Stimulated activated CD8-positive, alpha-beta memory T cell treated with anti-CD3 and anti-CD28 coated beads, Interleukin-12 subunit alpha, Interleukin-12 subunit beta, amount 100 ng/mL, for 4 hours (primary cell): ENCODE measurements around the gene SPATA21.
"Not testable (repeated sequence)": the region's sequence is repeated elsewhere in the genome, so short reads cannot be mapped to it uniquely, and the experiment has no call there.

Experiments used
- DNase-seq: peaks from one replicate; pipeline ENCODE4 v3.0.0-alpha.2; 2020; ENCODE audit warnings: low read depth

Gene SPATA21

DNA sequence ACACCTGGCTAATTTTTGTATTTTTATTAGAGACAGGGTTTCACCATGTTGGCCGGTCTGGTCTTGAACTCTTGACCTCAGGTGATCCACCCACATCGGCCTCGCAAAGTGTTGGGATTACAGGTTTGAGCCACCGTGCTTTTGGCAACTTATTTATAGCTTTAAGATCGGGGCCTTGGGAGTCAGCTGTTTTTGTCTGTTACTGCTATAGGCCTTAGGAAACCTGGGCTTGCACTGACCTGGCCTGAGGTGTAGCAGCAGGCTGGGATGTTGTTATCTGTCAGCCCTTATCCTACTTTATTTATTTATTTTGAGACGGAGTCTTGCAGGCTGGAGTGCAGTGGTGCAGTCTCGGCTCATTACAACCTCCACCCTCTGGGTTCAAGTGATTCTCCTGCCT, 58.8 kb downstream of the SPATA21 start:
- DNase-seq = no peak

DNA sequence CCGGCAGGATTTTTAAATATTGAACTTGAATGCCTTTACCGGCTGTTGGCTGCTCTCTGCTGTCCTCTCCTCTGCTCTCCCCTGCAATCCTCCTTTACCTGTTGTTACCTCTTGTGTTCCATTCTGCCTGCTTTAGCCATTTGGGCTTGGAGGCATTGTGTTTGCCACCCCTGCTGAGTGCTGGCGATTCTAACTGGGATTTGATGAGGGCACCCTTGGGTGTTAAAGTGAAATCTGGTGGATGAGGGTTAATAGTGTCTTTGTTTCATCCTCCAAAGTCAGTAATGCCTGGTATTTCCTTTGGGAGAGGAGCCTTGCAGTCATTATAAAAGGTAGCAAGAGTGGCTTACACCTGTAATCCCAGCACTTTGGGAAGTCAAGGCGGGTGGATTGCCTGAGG, 60.3 kb downstream of the SPATA21 start:
- DNase-seq = no peak

DNA sequence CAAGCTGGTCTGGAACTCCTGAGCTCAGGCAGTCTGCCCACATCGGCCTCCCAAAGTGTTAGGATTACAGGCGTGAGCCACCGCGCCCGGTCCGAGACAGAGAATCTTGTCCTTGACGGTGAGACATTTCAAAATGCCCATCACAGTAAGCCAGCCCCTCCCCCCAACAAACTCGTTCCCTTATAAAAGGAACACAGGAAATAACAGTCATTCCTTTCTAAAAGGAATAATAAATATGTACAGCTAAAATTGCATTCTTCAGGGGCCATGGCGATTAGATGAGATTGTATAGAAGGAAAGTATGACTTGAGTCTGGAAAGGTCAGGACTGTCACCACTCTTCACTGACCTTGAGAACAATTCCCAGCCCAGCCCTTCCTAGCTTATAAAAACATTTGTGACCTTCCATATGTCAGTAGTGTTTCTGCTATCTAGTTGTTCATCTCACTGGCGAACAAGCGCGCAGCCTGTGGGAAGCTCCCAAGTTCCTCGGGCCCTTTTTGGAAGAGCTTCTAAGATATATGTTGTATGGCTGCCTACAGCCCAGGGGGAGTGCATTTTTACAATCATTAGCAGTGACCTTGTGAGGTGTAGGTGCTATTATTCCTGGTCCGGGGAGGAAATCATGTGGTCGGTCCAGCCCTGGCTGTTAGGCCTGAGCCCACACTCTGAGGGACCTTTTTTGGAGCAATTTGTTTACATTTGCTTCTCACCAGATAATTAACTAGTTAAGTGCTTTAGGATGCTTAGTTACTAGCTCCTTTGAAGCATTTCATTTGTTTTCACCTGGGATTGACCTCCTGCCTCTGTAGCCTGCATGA, 61.5 kb downstream of the SPATA21 start:
- no peak for DNase-seq

DNA sequence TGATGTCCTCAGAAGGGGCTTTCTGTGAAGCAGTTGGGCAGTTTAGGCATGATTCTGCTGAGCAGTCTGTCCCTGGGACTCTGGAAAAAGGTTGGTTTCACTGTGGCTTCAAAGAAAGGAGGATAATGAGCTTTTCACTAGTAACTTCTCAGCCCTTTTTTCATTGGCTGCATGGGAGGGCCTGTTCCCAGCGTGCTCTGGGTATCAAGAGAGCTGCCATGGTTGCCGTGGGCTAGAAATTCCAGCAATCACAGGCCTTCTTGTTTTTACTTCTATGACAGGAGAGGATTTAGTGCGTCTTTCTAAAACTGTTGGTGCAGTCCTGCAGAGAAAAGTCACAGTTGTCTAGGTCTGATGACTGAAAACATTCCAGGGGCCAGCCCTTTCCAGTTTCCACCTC, 63.0 kb downstream of the SPATA21 start:
- no peak for DNase-seq

DNA sequence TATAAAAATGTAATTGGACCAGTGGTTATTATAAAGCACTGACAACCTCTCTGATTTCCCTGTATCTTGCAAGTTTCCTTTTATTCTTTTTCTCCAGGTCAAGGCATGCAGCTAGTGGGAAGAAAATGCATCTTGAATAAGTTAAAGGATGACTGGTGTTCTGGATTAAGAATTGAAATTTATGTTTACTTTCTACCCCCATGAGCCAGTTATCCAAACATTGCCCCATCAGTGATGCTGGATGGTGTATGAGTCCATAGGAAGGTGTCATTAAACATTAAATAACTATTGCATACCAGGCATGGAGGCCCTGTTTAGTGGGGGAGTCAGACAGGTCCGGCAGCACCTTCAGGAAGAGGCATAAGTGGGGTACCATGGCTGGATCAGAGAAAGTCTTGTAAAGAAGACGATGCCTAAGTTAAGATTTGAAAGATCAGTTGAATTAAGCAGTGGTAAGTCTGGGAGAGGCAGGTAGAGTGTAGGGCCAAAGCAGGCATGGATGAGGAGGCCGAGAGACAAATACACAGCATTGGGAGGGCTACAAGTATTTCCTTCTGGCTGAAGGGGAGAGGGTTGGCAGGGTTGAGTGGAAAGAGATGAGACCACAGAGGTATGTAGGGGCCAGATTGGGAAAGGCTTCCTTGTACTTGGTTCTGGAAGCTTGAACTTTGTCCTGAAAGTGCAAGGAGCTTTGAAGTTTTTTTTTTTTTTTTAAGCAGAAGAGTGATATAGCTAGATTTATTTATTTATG, 64.5 kb downstream of the SPATA21 start:
- DNase-seq = no peak

DNA sequence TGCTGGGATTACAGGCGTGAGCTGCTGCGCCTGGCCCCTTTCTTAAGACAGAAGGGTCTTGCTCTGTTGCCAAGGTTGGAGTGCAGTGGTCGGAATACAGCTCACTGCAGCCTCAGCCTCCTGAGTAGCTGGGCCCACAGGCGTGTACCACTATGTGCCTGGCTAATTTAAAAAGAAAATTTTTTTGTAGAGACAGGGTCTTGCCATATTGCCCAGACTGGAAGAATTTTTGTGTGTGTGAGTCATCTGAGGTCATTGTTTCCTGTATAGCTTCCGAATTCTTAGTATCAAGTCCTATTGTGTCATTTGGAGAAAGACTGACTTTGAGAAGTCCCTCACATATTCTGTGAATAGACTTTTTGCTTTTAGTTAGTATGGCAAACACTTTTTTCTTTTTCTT, 65.5 kb downstream of the SPATA21 start:
- DNase-seq = no peak

DNA sequence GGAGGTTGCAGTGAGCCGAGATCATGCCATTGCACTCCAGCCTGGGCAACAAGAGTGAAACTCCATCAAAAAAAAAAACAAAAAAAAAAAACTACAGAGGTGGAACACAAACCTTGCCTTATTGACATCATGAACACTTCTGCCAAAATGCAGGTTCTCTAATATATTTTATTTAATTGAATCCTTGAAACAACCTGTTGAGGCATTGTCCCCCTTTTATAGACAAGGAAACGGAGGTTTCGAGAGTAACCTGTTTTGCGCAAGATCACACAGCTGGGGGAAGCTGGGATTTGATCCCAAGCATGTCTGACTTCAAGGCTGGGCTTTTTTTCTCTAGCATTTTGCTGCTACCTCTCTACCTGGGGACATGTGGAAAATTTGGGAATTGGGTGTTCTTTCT, 67.4 kb downstream of the SPATA21 start:
- DNase-seq = no peak

DNA sequence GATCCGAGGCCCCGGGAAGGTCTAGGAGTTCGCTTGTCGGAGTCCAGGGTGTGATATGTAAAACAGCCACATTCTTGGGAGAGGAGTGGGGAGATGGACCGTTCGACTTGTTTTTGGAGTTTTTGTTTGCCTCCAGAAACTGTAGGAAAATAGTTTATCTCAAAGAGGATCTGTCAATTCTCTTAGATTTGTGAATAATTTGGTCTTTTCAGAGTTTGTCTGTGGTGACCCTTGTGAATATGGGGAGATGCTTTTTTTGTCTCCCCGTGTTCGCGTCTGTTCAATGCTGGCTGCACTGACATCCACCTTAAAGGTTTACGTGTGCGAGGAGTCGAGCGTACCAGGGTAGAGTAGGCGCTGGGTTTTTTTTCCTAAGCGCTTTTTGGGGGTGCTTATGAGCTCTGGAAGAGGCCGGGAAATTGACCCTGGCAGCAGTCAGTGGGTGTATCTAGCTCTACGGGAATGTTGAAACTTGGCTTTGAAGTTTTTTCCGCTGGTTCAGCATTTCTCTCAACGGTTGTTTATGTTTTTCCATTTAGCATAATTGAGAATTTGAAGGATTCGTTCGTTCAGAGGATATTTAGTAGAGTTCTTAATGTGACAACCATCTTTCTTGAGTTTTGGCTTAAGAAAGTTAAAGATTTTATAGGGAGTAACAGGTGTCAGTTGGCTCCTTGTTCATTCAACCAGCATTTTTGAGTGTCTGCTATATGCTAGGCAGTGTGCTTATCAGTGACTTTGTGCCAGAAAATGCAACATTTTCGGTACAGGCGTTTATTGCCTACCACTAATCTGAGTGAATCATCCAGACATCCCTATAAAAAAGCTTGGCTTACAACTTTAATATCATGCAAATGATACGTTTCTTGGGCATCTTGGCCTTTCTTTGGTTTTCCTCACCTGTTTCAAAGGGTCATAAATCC, 69.0 kb downstream of the SPATA21 start:
- DNase-seq = no peak

DNA sequence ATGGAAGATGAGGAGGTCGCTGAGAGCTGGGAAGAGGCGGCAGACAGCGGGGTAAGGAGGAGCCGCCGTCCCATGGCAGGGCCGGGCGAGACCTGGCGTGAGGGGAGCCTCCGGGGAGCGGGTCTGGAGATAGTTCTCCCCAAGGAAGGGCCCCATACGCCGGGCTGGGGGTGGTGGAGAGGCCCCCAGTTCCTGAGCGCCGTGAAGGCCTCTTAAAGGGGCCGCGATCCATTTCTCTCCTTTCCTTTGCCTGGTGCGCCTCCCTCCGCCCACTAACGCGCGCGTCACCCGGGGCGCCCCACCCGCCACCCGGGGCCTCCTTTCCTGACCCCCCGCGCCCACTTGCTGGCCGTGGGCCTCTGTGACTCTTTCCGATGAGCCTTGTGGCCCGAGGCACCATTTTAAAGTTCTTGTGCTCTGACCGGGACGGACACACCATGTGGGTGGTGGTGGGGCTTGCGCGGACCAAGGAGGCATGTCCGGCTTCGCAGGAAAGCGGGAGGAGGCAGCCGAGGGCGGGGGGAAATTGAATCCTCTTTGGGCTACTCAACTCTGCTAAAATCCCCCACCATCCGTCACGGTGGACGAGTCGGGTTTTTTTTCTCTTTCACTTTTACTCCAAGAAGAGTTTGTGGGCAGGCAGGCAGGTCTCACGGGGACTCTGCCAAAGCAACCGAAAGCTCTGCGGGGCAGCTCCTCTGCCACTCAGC, 69.8 kb downstream of the SPATA21 start:
- peak; percentile 82 for DNase-seq

DNA sequence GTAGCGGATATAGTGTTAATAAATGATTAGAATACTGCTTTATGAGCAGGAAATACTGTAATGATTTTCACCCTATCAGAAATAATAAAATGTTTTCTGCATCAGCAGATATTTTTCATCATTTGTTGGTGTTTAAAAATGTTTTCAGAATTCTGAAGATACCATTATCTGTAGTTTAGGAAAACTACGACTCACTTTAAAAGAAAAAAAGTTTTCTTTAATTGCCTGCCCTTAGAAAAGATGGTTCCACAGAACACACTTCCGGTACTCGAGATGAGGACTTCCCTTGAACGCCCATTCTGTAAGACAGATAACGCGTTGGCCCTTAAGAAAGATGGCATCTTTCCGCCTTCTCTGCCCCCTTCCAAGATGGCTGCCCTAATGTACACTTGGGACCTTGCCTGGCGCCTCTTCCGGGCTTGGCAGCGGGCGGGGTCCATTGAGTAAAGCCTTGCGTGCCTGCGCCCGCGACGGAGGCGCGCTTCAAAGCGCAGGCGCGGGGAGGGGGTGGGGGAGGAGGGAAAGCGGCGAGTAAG, 70.4 kb downstream of the SPATA21 start, which contains the start of gene SZRD1:
Gene SZRD1, plus strand, starts transcription at position 521 of the 536 bp plus-strand sequence. CDS start 16 bp downstream, outside the sequence.
- DNase-seq = peak; percentile 93

DNA sequence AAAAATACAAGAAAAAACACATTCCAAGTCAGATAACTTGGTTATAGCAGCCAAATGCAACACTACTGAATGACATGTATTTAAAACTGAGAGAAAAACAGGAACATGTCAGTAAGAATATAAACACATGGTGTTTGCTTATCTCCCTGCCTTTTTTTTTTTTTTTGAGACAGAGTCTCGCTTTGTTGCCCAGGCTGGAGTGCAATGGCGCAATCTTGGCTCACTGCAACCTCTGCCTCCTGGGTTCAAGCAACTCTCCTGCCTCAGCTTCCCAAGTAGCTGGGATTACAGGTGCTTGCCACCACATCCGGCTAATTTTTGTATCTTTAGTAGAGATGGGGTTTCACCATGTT, 72.1 kb downstream of the SPATA21 start:
- DNase-seq = not testable (repeated sequence)

DNA sequence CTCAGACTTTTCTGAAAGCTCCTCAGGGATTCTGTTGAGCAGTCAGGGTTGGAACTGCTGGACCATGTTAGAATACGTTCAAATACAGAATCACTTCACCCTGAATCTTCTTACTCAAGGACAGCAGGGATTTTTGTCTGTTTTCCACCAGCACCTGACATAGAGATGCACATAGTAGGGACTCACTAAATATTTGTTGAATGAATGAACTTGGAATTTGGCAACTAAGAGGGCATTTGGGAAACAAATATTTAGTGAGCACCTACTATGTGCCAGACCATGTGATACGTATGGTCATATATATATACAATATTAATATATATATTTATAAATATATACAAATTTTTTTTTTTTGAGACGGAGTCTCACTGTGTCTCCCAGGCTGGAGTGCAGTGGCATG, 80.4 kb downstream of the SPATA21 start:
- no peak for DNase-seq

DNA sequence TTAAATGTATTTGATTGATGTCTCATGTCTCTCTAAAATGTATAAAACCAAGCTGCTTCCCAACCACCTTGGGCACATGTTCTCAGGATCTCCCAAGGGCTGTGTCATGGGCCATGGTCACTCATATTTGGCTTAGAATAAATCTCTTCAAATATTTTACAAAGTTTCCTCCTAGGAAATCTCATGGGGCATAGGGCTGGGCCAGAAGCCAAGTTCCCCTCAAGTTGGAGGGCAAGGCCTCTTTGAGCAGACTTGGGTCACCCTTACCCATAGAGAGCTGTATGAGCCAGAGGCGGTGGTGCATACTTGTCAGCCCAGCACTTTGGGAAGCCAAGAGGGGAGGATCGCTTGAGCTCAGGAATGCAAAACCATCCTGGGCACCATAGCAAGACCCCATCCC, 82.6 kb downstream of the SPATA21 start:
- no peak for DNase-seq

DNA sequence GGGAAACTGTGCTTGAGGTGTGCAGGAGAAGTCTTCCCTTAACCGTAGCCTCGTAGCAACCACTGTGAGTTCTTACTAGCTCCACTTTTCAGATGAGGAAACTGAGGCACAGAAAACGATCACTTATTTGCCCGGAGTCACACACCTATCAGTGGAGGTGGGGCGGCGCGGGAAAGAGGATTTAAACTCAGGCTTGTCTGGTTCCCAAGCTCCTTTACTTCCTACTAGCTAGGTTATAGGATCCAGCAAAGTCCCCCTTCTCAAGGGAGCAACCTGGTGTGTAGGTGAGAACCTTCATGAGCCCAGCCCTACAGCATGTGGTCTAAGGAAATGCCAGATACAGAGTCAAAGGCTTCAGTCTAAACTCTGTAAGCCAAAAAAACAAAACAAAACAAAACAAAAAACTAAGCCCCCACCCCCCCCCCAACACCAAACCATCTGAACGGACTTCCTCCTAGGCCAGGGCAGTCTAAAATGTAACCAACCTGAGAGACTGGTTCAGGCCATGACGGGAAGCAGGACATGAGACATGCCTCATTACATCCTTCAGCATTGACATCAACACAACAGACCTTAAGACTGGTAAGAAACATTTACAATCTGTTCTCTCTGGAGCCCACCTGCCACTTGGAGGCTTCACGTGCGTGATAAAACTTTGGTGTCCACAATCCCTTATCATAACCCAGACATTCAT, 84.2 kb downstream of the SPATA21 start:
- no peak for DNase-seq

DNA sequence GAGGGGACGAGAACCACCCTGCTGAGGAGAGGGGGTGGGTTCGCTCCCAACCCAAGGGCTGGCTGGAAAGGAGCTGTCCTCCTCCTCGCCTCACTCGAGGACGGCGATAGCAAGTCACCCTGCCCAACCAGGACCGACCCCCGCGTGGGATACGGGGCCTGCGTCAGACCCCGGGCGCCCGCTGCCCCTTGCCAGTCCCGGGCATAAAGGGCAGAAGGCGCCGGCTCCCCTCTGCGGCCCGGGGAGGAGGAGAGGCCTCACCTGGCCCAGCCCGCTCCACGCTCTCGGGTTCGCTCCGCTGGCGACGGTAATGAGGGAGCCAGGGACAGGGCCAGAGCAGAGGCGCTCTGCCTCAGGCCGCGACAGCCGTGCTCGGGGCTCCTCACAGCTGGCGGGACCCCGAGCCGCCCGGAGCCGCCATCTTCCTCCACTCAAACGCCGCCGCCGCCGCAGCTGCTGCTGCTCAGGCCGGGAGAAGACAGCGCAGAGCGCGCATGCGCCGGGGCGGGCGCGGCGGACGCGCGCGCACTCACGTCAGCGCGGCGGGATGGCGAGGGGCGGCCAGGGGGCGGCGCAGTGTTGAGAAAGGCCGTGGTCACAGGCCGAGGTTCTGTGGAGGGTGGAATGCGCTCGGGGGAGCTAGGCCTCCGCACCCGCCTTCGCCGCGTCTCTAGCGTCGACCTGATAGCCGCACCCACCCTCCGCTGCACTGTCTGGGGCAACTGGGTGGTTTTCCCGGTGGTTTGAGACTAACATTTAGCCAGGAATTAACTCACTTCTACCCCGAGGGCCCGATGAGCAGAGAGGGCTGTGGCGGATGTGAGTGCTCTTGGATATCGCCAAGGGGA, 85.0 kb downstream of the SPATA21 start, which contains the start of gene FBXO42:
Gene FBXO42, minus strand, starts transcription at position 487 of the 848 bp plus-strand sequence. CDS start 37,062 bp downstream, outside the sequence.
- DNase-seq = peak; percentile 90

DNA sequence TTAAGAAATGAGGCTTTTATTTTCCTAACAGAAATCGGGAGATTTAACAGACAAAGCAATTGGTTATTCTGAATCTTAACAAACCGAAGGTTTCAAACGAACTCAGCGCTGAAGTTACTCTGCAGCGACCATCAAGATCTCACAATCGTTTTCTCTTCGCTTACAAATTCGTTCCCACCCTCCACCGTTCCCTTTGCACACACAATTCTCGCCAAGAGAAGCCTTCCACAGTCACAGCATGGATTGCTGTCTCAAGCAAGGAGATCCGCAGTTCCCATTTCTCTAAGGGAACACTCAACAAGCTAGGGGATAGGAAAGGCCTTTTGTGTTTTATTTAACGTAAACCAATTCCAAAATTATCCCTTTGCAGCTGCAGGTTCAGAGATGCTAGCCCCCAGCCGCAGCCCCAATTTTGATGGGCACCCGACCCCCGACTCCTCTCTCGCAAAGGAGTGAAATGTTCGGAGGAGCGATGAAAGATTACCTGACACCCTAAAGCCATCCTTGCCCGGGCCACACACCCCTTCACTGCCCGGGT, 85.7 kb downstream of the SPATA21 start:
- DNase-seq = no peak

DNA sequence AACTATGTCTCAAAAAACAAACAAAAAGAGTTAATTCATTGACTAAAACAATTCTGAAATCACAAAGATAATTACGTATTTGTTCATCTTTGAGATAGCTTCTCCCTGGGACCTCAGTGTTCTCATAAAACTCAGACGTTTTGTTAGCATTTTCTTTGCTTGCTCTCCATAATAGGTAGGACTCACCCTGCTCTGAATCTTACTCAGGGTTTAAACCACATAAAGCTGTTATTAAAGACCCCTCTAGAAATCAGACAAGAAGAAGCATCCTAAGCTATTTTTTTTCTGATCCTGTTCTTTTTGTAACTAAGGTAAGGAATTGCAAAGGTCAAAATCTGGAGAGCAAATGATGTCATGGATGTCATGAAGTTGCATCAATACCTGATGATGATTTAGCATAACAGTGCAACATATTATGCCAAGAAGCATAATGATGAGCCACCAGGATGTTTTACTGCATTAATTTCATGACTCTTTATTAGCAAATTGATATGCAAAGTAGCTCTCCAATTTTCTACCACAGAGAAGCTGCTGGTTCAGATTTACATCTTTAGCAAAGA, 87.3 kb downstream of the SPATA21 start:
- DNase-seq = no peak
